ENCODE data around the gene SKIDA1. TPM values are rescaled to one million over a fixed set of nuclear protein-coding genes. Genes with fewer than 3 reads are reported as not detected.

Gene SKIDA1
- total and polyA plus RNA-seq, 11 donors = 0.61 to 5.4 (median 3.1) TPM

DNA sequence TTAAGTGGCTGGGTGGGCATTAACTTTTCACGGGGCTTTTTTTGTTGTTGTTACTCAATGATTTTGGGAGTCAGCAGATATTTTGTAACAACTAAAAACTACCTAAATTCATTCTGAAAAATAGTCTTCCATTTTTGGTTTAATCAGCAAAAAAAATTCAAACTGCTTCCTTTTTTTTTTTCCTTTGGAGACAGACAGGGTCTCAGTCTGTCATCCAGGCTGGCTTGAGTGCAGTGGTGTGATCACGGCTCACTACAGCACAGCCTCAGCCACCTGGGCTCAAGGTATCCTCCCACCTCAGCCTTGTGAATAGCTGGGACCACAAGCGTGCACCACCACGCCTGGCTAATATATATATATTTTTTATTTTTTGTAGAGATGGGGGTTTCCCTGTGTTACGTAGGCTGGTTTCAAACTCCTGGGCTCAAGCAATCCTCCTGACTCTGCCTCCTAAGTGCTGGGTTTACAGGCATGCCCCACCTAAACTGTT lies 36.5 kb downstream of the SKIDA1 start:
- no peak for ATAC-seq
- H3K27me3 ChIP-seq = peaks cover 0 to 3% (median 0%) of the 10 kb centered on the region in 9 donors
- H3K9me3 ChIP-seq = no peaks in the 10 kb centered on the region
- WGBS, 4 donors = 82 to 92% (median 86%) methylated on average over 5 of the region's 5 CpGs
- H3K4me3 ChIP-seq = no peak overlapping the region
- TF ChIP-seq POLR2A (IDR thresholded peaks at IDR 0.05) = no peak
- TF ChIP-seq, protein P1, sequence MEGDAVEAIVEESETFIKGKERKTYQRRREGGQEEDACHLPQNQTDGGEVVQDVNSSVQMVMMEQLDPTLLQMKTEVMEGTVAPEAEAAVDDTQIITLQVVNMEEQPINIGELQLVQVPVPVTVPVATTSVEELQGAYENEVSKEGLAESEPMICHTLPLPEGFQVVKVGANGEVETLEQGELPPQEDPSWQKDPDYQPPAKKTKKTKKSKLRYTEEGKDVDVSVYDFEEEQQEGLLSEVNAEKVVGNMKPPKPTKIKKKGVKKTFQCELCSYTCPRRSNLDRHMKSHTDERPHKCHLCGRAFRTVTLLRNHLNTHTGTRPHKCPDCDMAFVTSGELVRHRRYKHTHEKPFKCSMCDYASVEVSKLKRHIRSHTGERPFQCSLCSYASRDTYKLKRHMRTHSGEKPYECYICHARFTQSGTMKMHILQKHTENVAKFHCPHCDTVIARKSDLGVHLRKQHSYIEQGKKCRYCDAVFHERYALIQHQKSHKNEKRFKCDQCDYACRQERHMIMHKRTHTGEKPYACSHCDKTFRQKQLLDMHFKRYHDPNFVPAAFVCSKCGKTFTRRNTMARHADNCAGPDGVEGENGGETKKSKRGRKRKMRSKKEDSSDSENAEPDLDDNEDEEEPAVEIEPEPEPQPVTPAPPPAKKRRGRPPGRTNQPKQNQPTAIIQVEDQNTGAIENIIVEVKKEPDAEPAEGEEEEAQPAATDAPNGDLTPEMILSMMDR (IDR thresholded peaks at IDR 0.05) = no peak
- H3K27ac ChIP-seq = no peak overlapping the region
- H3K4me1 ChIP-seq = peaks cover 0 to 4% (median 0%) of the 10 kb centered on the region in 12 donors
- peak in 1 of 5 donors; percentile 6 for DNase-seq
- intact Hi-C loops (cut with DNase I) = loop anchor here in 1 of 10 donors (10.0 kb wide), 1 partner anchor 404 kb away; no protein-coding TSS in a partner anchor
- no peaks in the 10 kb centered on the region for H3K36me3 ChIP-seq

DNA sequence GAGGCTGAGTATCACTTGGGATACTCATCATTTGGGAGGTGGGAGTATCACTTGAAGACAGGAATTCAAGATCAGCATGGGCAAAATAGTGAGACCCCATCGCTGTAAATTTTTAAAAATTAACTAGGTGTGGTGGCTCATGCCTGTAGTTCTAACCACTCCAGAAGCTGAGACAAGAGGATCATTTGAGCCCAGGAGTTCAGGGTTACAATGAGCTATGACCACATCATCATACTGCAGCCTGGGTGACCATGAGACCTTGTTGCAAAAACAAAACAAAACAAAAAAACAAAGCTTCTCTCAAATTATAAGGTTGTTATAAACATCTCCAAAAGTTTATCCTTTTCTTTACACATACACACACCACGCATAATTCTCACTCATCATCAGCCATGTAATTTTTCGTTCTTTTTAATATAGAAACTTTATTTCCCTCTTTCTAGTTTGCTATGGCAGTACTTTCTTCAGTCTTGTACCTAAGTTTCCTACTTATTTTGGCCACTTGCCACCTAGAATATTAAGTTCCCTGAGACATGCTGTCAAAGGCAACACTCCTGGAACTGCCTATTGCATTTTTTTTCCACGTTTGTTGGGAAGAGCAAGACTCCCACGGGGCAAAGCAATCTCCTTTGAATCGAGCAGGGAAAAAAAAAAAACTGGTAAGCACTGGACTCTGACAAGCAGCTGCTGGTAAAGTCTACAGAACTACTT lies 37.1 kb downstream of the SKIDA1 start:
- 56 to 63% (median 58%) methylated on average over 6 of the region's 6 CpGs for WGBS, 4 donors

DNA sequence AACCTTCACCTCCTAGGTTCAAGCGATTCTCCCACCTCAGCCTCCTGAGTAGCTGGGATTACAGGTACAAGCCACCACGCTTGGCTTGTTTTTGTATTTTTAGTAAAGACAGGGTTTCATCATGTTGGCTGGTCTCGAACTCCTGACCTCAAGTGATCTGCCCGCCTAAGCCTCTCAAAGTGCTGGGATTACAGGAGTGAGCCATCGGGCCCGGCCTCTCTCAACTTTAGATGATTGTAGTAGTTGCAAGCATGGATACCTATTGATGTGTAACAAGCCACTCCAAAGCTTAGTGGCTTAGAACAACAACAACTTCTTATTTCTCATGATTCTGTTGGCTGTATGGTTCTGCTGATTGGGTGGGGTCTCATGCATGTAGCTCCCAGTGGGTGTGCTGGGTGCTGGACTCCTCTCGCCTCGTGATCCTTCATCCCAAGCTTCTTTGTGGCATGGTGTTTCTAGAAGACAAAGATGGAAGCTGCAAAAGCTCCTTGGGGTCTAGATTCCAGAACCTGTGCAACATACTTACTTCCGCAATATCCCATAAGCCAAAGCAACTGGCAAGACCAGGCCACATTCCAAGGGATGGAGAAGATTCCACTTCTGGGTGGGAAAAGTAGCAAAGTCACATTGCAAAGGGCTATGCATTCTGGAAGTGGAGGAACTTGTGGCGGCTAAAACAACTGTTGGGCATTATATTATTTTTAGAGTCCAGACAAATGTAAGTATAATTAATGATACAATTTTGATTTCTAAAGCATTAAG lies 37.9 kb downstream of the SKIDA1 start:
- intact Hi-C loops (cut with DNase I) = loop anchor here in 1 of 10 donors (10.0 kb wide), 1 partner anchor 403 kb away; no protein-coding TSS in a partner anchor
- 98% methylated on average over 10 of the region's 10 CpGs for WGBS, 4 donors

More for the DNA sequence above, 37.1 kb downstream of the SKIDA1 start:
- TF ChIP-seq, protein P1 (IDR thresholded peaks at IDR 0.05) = no peak
- TF ChIP-seq POLR2A (IDR thresholded peaks at IDR 0.05) = no peak
- no peak for DNase-seq
- intact Hi-C loops (cut with DNase I) = loop anchor here in 1 of 10 donors (10.0 kb wide), 1 partner anchor 404 kb away; no protein-coding TSS in a partner anchor
- no peak overlapping the region for H3K4me3 ChIP-seq
- no peak for ATAC-seq
- no peaks in the 10 kb centered on the region for H3K27me3 ChIP-seq
- H3K9me3 ChIP-seq = no peaks in the 10 kb centered on the region
- H3K27ac ChIP-seq = no peak overlapping the region
- H3K36me3 ChIP-seq = no peaks in the 10 kb centered on the region
- no peaks in the 10 kb centered on the region for H3K4me1 ChIP-seq

More for the DNA sequence above, 37.9 kb downstream of the SKIDA1 start:
- Histone ChIP-seq H3K27ac (no peak overlapping the region), H3K27me3 (no peaks in the 10 kb centered on the region), H3K9me3 (no peaks in the 10 kb centered on the region), H3K4me1 (no peaks in the 10 kb centered on the region), H3K4me3 (no peak overlapping the region), H3K36me3 (no peaks in the 10 kb centered on the region)
- no peak for TF ChIP-seq POLR2A (IDR thresholded peaks at IDR 0.05)
- TF ChIP-seq, protein P1 (IDR thresholded peaks at IDR 0.05) = no peak
- ATAC-seq (no peak), DNase-seq (peak in 1 of 5 donors; percentile 4)
